B cell (primary cell): ENCODE data around the gene PNCK.

Source experiments
- CTCF ChIP-seq: fragments of 200-600 bp; IDR thresholded peaks from one replicate; pipeline ENCODE4 v1.8.0; 2022; ENCODE audit warnings: antibody characterized with exemption, mild to moderate bottlenecking
- EZH2 ChIP-seq: IDR thresholded peaks from 2 replicates; pipeline ENCODE4 v1.6.1; 2012; ENCODE audit warnings: borderline replicate concordance, low read depth, mild to moderate bottlenecking, moderate library complexity, low read length; ENCODE audit not compliant: insufficient read depth, poor library complexity, severe bottlenecking

DNA sequence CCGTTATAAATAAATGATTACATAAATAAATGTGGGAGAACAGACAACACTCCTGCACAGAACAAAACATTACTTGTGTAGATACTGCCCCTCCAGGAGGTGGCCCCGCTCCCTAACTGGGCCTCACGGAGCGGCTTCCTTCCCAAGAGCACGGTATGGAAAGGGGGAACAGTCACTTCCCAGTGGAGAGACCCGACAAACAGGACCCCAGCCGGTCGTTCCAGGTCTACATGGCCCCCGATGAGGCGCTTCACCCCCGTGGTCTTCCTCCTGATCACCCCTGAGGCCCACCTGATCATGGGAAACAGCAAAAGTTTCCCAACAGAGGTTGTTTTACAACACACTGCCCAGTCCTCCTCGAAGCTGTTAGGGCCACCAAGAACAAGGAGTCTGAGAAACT lies 7.6 kb upstream of the PNCK start:
- no peak for TF ChIP-seq CTCF
- no peak for TF ChIP-seq EZH2
